HepG2 (cell line): Measurements from ENCODE around the gene P2RX2. TPM values are rescaled to one million over a fixed set of nuclear protein-coding genes. Genes with fewer than 3 reads are reported as not detected.

Experiments used
- ATAC-seq: fragments of 200-7000 bp; cut with Tn5 transposase; 3 replicates; pipeline ENCODE4 v1.9.1; 2020; ENCODE audit warnings: mild to moderate bottlenecking, moderate library complexity
- BruUV-seq: library from RNA; stranded (reverse); fragments of 400-500 nt; replicated peaks from 2 replicates; lab custom pipeline; 2021; lab: Mats Ljungman, UMichigan
- CTCF ChIA-PET: fragments of 300-600 bp; formaldehyde crosslinking; extraction: SDS; loops from one replicate; lab custom pipeline; 2021; ENCODE audit warnings: low total read pairs, inconsistent platforms, low intra/inter-chr PET ratio; lab: Yijun Ruan, JAX
- POLR2A ChIA-PET: fragments of 350-600 bp; sonication (Branson Sonifier 250); formaldehyde crosslinking; loops from one replicate; lab custom pipeline; 2020; ENCODE audit warnings: antibody characterized with exemption, inconsistent platforms; lab: Yijun Ruan, JAX
- DNase-seq: peaks from one replicate; pipeline ENCODE4 v3.0.0-alpha.2; 2015; ENCODE audit warnings: low spot score
- FAIRE-seq: peaks from 3 replicates; lab custom pipeline; 2011; peaks lifted over from hg19 to GRCh38; lab: Jason Lieb, UNC
- H2AFZ ChIP-seq: one replicate; pipeline ENCODE4 v1.6.1; 2011; ENCODE audit warnings: low read length, inconsistent platforms
- H3K27ac ChIP-seq: fragments of 300-600 bp; 3 replicates; pipeline ENCODE4 v1.8.0; 2011; ENCODE audit warnings: mixed run types, mild to moderate bottlenecking, mixed read lengths, low read length, inconsistent platforms; ENCODE audit not compliant: insufficient read depth; ENCODE audit errors: extremely low read length
- H3K27me3 ChIP-seq, 2 experiments: fragments of 200-600 bp in 1 of 2; 2 replicates in 1 of 2; 3 replicates in 1 of 2; pipeline versions ENCODE4 v1.6.0 to v1.8.0; 2011; ENCODE audit warnings: low read length in 2 of 2, mild to moderate bottlenecking in 2 of 2, moderate library complexity in 2 of 2, inconsistent platforms in 1 of 2; ENCODE audit not compliant: insufficient read depth in 2 of 2, control insufficient read depth in 1 of 2
- H3K36me3 ChIP-seq, 2 experiments: fragments of 200-600 bp in 1 of 2; replicated peaks in 1 of 2; 2 replicates in 1 of 2; 3 replicates in 1 of 2; pipeline versions ENCODE4 v1.5.1 to v1.8.0; 2011; ENCODE audit warnings: low read length in 2 of 2, inconsistent platforms in 1 of 2; ENCODE audit not compliant: insufficient read depth in 2 of 2, control insufficient read depth in 1 of 2
- H3K4me1 ChIP-seq: 2 replicates; pipeline ENCODE4 v1.5.1; 2012; ENCODE audit warnings: low read length, inconsistent platforms; ENCODE audit not compliant: insufficient read depth
- H3K4me2 ChIP-seq: 2 replicates; pipeline ENCODE4 v1.6.0; 2011; ENCODE audit warnings: low read depth, low read length, inconsistent platforms
- H3K4me3 ChIP-seq, 3 experiments: fragments of 200-600 bp in 1 of 3; sonication (generic), shearing (Covaris generic) in 1 of 3; replicated peaks in 1 of 3; 2 replicates each; pipeline ENCODE4 v1.5.1; 2011 to 2016; ENCODE audit warnings: low read length in 3 of 3, inconsistent platforms in 2 of 3, low read depth in 2 of 3, mild to moderate bottlenecking in 2 of 3, control low read depth in 1 of 3, mixed read lengths in 1 of 3; ENCODE audit not compliant: insufficient read depth in 1 of 3
- H3K79me2 ChIP-seq: one replicate; pipeline ENCODE4 v1.6.1; 2011; ENCODE audit warnings: low read length, inconsistent platforms; ENCODE audit not compliant: insufficient read depth
- H3K9ac ChIP-seq: 2 replicates; pipeline ENCODE4 v1.6.0; 2011; ENCODE audit warnings: mild to moderate bottlenecking, low read depth, low read length, inconsistent platforms; ENCODE audit not compliant: insufficient read depth
- H3K9me3 ChIP-seq: 2 replicates; pipeline ENCODE4 v1.5.1; 2012; ENCODE audit warnings: mild to moderate bottlenecking, low read length
- H4K20me1 ChIP-seq: 2 replicates; pipeline ENCODE4 v1.6.0; 2011; ENCODE audit warnings: inconsistent platforms, mild to moderate bottlenecking, low read length, moderate library complexity; ENCODE audit not compliant: insufficient read depth
- DR1 ChIP-seq: sonication (generic); formaldehyde crosslinking; IDR thresholded peaks from 2 replicates; pipeline ENCODE4 v1.8.0; 2021; ENCODE audit warnings: mild to moderate bottlenecking, missing genetic modification reagents, inconsistent platforms
- GABPA ChIP-seq, 2 experiments: IDR thresholded peaks; 2 replicates each; pipeline ENCODE4 v1.6.1; 2011 to 2016; ENCODE audit warnings: low read depth in 2 of 2, low read length in 1 of 2, missing biosample characterization in 1 of 2, missing genetic modification characterization in 1 of 2
- KDM6A ChIP-seq: IDR thresholded peaks from 2 replicates; pipeline ENCODE4 v1.6.1; 2016; ENCODE audit warnings: low read depth
- KLF6 ChIP-seq: IDR thresholded peaks from 2 replicates; pipeline ENCODE4 v1.8.0; 2016; ENCODE audit warnings: missing biosample characterization, missing genetic modification reagents
- MZF1 ChIP-seq: sonication (generic); formaldehyde crosslinking; IDR thresholded peaks from 2 replicates; pipeline ENCODE4 v1.8.1; 2023; ENCODE audit warnings: mild to moderate bottlenecking, missing genetic modification reagents, borderline replicate concordance
- NCOA5 ChIP-seq: sonication (generic); formaldehyde crosslinking; IDR thresholded peaks from 2 replicates; pipeline ENCODE4 v1.4.0; 2020; ENCODE audit warnings: missing genetic modification reagents
- SOX6 ChIP-seq, 2 experiments: fragments of 450-650 bp in 1 of 2; sonication (generic) in 1 of 2; formaldehyde crosslinking in 1 of 2; IDR thresholded peaks; 2 replicates each; pipeline versions ENCODE4 v1.4.0 to v1.6.1; 2017 to 2020; ENCODE audit warnings: antibody characterized with exemption in 1 of 2, mild to moderate bottlenecking in 1 of 2, missing genetic modification reagents in 1 of 2
- TBL1XR1 ChIP-seq: fragments of 150-350 bp; IDR thresholded peaks from 2 replicates; pipeline ENCODE4 v1.6.1; 2014; ENCODE audit warnings: borderline replicate concordance, low read length; ENCODE audit not compliant: partially characterized antibody
- U2AF1 ChIP-seq: fragments of 200-400 bp; formaldehyde crosslinking; optimal IDR thresholded peaks from 2 replicates; pipeline ENCODE3; 2017; ENCODE audit warnings: mild to moderate bottlenecking, low read depth, low read length
- ZBTB8A ChIP-seq: sonication (generic); formaldehyde crosslinking; IDR thresholded peaks from 2 replicates; pipeline ENCODE4 v1.4.0; 2020; ENCODE audit warnings: mild to moderate bottlenecking, low read depth, missing genetic modification reagents, borderline replicate concordance
- ZFP90 ChIP-seq: sonication (generic); formaldehyde crosslinking; IDR thresholded peaks from 2 replicates; pipeline ENCODE4 v1.8.0; 2022; ENCODE audit warnings: missing genetic modification reagents, mild to moderate bottlenecking, inconsistent platforms, borderline replicate concordance
- ZNF138 ChIP-seq: sonication (generic); formaldehyde crosslinking; IDR thresholded peaks from 2 replicates; pipeline ENCODE4 v1.5.0; 2020; ENCODE audit warnings: mild to moderate bottlenecking, low read depth, missing genetic modification reagents
- ZNF460 ChIP-seq: sonication (generic); formaldehyde crosslinking; IDR thresholded peaks from 2 replicates; pipeline ENCODE4 v1.5.1; 2020; ENCODE audit warnings: missing genetic modification reagents, mild to moderate bottlenecking, borderline replicate concordance
- ZNF768 ChIP-seq: sonication (generic); formaldehyde crosslinking; IDR thresholded peaks from 2 replicates; pipeline ENCODE4 v1.4.0; 2020; ENCODE audit warnings: missing genetic modification reagents
- ZNF788 ChIP-seq: sonication (generic); formaldehyde crosslinking; IDR thresholded peaks from 2 replicates; pipeline ENCODE4 v1.5.0; 2020; ENCODE audit warnings: mild to moderate bottlenecking, missing genetic modification reagents, borderline replicate concordance
- WGBS: methylation state at CpG from one replicate; pipeline ENCODE4 v1.1.6; 2017; ENCODE audit warnings: low lambda C conversion rate; 5-methylcytosine and 5-hydroxymethylcytosine counted together
- in situ Hi-C: cut with HindIII; loops from 2 replicates; pipeline ENCODE4 v1.10.0; 2017; ENCODE audit warnings: low pct_unique_long_range_greater_than_20kb; ENCODE audit not compliant: extremely low pct_ligation_motif_present
- intact Hi-C: fragments of 100-400 bp; cut with micrococcal nuclease; formaldehyde crosslinking; loops from one replicate; pipeline ENCODE4 v1.10.0; 2022; ENCODE audit not compliant: unreplicated experiment
- polyA plus RNA-seq, 8 experiments: library from polyadenylated mRNA; depleted of rRNA in 3 of 8; stranded (reverse) in 7 of 8; unstranded in 1 of 8; fragments of >200 nt; fragmentation: Illumina TruSeq in 4 of 8; extraction: Trizol in 4 of 8; gene quantifications; 2 replicates each; pipeline versions ENCODE4 v1.2.1 to v1.2.3, GENCODE V29; 2011 to 2016; ENCODE audit warnings: low read depth in 4 of 8, missing spikeins in 1 of 8, mixed read lengths in 1 of 8; ENCODE audit not compliant: insufficient read depth in 1 of 8
- total RNA-seq, 5 experiments: library from RNA; depleted of rRNA; stranded (reverse); fragments of >200 nt; fragmentation: Illumina TruSeq; extraction: Trizol; gene quantifications; 2 replicates each; pipeline ENCODE4 v1.2.3, GENCODE V29; 2016; ENCODE audit warnings: low read depth in 1 of 5

Gene P2RX2
- total and polyA plus RNA-seq, 2 of the 13 experiments (the other 11 are each of a cell fraction or from before 2014, with no cell fraction given), result not detected

- H3K27ac ChIP-seq, result no peak overlapping the region
- no peak for TF ChIP-seq TBL1XR1
- no peak for TF ChIP-seq ZNF138
- no peak for TF ChIP-seq ZNF460 (CRISPR knock-in tag)
- no peak for TF ChIP-seq ZFP90 (CRISPR knock-in tag)
- TF ChIP-seq MZF1, result no peak
- no peak for TF ChIP-seq SOX6 (IDR thresholded peaks at IDR 0.05)
- TF ChIP-seq SOX6 (CRISPR knock-in tag; IDR thresholded peaks at IDR 0.05), result no peak
- no peak for TF ChIP-seq NCOA5 (CRISPR knock-in tag)
- TF ChIP-seq DR1 (CRISPR knock-in tag), result no peak
- no peak for TF ChIP-seq GABPA (IDR thresholded peaks at IDR 0.05; ENCODE audit: low read depth, low read length)
- no peak for TF ChIP-seq GABPA (CRISPR knock-in tag; IDR thresholded peaks at IDR 0.05; ENCODE audit: low read depth)
- no peak for TF ChIP-seq ZNF768 (CRISPR knock-in tag)
- no peak for TF ChIP-seq KLF6 (CRISPR knock-in tag)
- no peak for TF ChIP-seq U2AF1
- TF ChIP-seq KDM6A (CRISPR knock-in tag), result no peak
- TF ChIP-seq ZBTB8A (CRISPR knock-in tag), result no peak
- no peak for TF ChIP-seq ZNF788
- TF ChIP-seq, all 625 proteins: peak for 0
- FAIRE-seq (no peak), DNase-seq (no peak), ATAC-seq (no peak)
- Histone ChIP-seq H3K79me2 (no peaks in the 10 kb centered on the region), H3K4me2 (no peak overlapping the region), H3K27me3 (no peaks in the 10 kb centered on the region), H3K36me3 (peaks cover 12 to 30% of the 10 kb centered on the region in 2 experiments; a peak in 3 of 5 replicates), H3K4me1 (peaks cover 10% of the 10 kb centered on the region), H3K9ac (no peak overlapping the region), H3K9me3 (no peaks in the 10 kb centered on the region), H3K4me3 (no peak overlapping the region), H2AFZ (no peak overlapping the region), H4K20me1 (no peaks in the 10 kb centered on the region; the same call in 1 of the 2 replicates)
- in situ Hi-C loops, result no loop called here
- BruUV-seq, result no TSS peak
- WGBS, result 93% methylated on average over 24 of the region's 32 CpGs
- intact Hi-C loops, result no loop called here
- ChIA-PET CTCF (no interaction called here), POLR2A (no interaction called here)
Observed at GRCh38 chr12:132624910-132625630, 6.5 kb downstream of the P2RX2 start.
